Activated effector memory CD4-positive, alpha-beta T cell treated with Interleukin-2 at 50 U/mL for 16 hours (primary cell): ENCODE measurements around the gene SEZ6L.

Source experiments
- DNase-seq: peaks from one replicate; pipeline ENCODE4 v3.0.0-alpha.2; 2020

Gene SEZ6L

GRCh38 chr22:26251869-26252268 lies 82.6 kb downstream of the SEZ6L start:
- no peak for DNase-seq

- no peak for DNase-seq
Observed at GRCh38 chr22:26259510-26259909, 90.2 kb downstream of the SEZ6L start.

- no peak for DNase-seq
Observed at GRCh38 chr22:26264162-26264561, 94.9 kb downstream of the SEZ6L start.

- no peak for DNase-seq
Observed at GRCh38 chr22:26265281-26265680, 96.0 kb downstream of the SEZ6L start.

- no peak for DNase-seq
Observed at GRCh38 chr22:26265909-26266308, 96.6 kb downstream of the SEZ6L start.

- DNase-seq, result no peak
Observed at GRCh38 chr22:26267856-26268255, 98.6 kb downstream of the SEZ6L start.

- DNase-seq, result no peak
Observed at GRCh38 chr22:26269572-26269971, 100.3 kb downstream of the SEZ6L start.

- DNase-seq, result no peak
Observed at GRCh38 chr22:26271427-26271826, 102.2 kb downstream of the SEZ6L start.

- DNase-seq, result no peak
Observed at GRCh38 chr22:26273011-26273675, 103.9 kb downstream of the SEZ6L start.

- no peak for DNase-seq
Observed at GRCh38 chr22:26276529-26277160, 107.4 kb downstream of the SEZ6L start.

- no peak for DNase-seq
Observed at GRCh38 chr22:26281941-26282340, 112.7 kb downstream of the SEZ6L start.

- DNase-seq, result no peak
Observed at GRCh38 chr22:26283330-26283729, 114.1 kb downstream of the SEZ6L start.

GRCh38 chr22:26285632-26286031 lies 116.4 kb downstream of the SEZ6L start:
- DNase-seq, result no peak

- no peak for DNase-seq
Observed at GRCh38 chr22:26286091-26286820, 117.0 kb downstream of the SEZ6L start.

- no peak for DNase-seq
Observed at GRCh38 chr22:26287382-26288225, 118.3 kb downstream of the SEZ6L start.

- DNase-seq, result no peak
Observed at GRCh38 chr22:26289611-26290101, 120.4 kb downstream of the SEZ6L start.

GRCh38 chr22:26291940-26292666 lies 122.8 kb downstream of the SEZ6L start:
- DNase-seq, result no peak

- no peak for DNase-seq
Observed at GRCh38 chr22:26292667-26292995, 123.4 kb downstream of the SEZ6L start.

- no peak for DNase-seq
Observed at GRCh38 chr22:26295563-26296126, 126.4 kb downstream of the SEZ6L start.

GRCh38 chr22:26298605-26299310 lies 129.5 kb downstream of the SEZ6L start:
- no peak for DNase-seq

GRCh38 chr22:26302726-26303125 lies 133.5 kb downstream of the SEZ6L start:
- no peak for DNase-seq
